HTERT RPE-1 (cell line): Measurements from ENCODE around the gene ZFHX3.

ENCODE experiments used
- in situ Hi-C: fragments of 300-500 bp; cut with MboI; formaldehyde crosslinking; loops from 4 replicates; pipeline ENCODE4 v1.14.3; 2020; ENCODE audit warnings: low sequenced_read_pairs

The ZFHX3 gene

GRCh38 chr16:72837846-72838585, 209.9 kb downstream of the ZFHX3 start:
- in situ Hi-C loops, result no loop called here

GRCh38 chr16:72836985-72837384, 210.9 kb downstream of the ZFHX3 start:
- in situ Hi-C loops, result no loop called here

GRCh38 chr16:72836181-72836580, 211.7 kb downstream of the ZFHX3 start:
- in situ Hi-C loops, result no loop called here

GRCh38 chr16:72835086-72835485, 212.8 kb downstream of the ZFHX3 start:
- in situ Hi-C loops, result no loop called here

- in situ Hi-C loops, result no loop called here
Observed at GRCh38 chr16:72834499-72834898, 213.4 kb downstream of the ZFHX3 start.

GRCh38 chr16:72833969-72834368, 214.0 kb downstream of the ZFHX3 start:
- in situ Hi-C loops, result no loop called here

GRCh38 chr16:72833482-72833881, 214.4 kb downstream of the ZFHX3 start:
- in situ Hi-C loops, result no loop called here

GRCh38 chr16:72832621-72833248, 215.2 kb downstream of the ZFHX3 start:
- in situ Hi-C loops, result no loop called here

GRCh38 chr16:72829846-72830775, 217.8 kb downstream of the ZFHX3 start:
- in situ Hi-C loops, result no loop called here

- in situ Hi-C loops, result no loop called here
Observed at GRCh38 chr16:72827866-72828265, 220.1 kb downstream of the ZFHX3 start.

- in situ Hi-C loops, result no loop called here
Observed at GRCh38 chr16:72825912-72826621, 221.9 kb downstream of the ZFHX3 start.

- in situ Hi-C loops, result no loop called here
Observed at GRCh38 chr16:72824761-72825160, 223.2 kb downstream of the ZFHX3 start.

- in situ Hi-C loops, result no loop called here
Observed at GRCh38 chr16:72824027-72824426, 223.9 kb downstream of the ZFHX3 start.

GRCh38 chr16:72821185-72821950, 226.6 kb downstream of the ZFHX3 start:
- in situ Hi-C loops, result no loop called here

GRCh38 chr16:72819345-72819744, 228.6 kb downstream of the ZFHX3 start:
- in situ Hi-C loops, result no loop called here

GRCh38 chr16:72818236-72818845, 229.6 kb downstream of the ZFHX3 start:
- in situ Hi-C loops, result no loop called here

GRCh38 chr16:72815348-72816318, 232.3 kb downstream of the ZFHX3 start:
- in situ Hi-C loops, result no loop called here

- in situ Hi-C loops, result no loop called here
Observed at GRCh38 chr16:72814226-72814625, 233.7 kb downstream of the ZFHX3 start.

- in situ Hi-C loops, result no loop called here
Observed at GRCh38 chr16:72812672-72813071, 235.3 kb downstream of the ZFHX3 start.
